CD4-positive, alpha-beta T cell treated with Interleukin-4 for 4 hours (primary cell): ENCODE measurements around the gene GJD2.

ENCODE experiments used
- DNase-seq: peaks from one replicate; pipeline ENCODE4 v3.0.0-alpha.2; 2020

Gene GJD2

DNA sequence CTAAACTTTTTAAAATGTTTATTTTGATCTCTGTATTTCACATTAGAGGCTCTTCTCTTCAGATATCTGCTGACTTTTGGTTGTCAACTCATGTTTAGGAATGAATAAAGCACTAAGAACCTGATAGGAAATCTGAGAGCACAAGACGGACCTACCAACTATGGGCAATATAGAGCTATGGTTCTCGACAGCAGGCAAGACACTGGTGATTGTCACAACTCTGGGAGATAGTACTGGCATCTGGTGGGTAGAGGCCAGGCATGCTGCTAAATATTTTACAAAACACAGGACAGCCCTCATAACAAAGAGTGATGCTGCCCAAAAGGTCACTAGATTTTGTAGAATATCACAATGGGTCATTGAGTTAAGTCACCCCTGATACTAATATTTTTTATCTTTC, 17.5 kb upstream of the GJD2 start:
- DNase-seq: no peak

DNA sequence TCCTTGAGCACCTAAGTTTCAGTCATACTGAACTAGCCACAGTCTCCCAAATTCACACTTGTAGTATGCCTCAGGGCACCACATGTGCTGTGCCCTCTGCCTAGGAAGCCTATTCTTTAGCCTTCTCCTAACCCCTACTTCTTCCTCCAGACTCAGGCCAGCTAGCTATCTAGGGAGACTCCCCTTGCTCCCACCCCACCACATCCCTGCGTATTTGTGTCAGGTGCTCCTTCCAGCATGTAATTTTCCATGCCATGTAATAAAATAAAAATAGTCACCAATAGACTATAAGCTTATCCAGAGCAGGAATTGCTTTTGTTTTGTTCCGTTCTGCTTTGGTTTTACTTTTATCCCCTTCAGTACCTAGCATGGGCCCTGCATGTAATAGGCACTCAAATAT, 14.9 kb upstream of the GJD2 start:
- DNase-seq: no peak

DNA sequence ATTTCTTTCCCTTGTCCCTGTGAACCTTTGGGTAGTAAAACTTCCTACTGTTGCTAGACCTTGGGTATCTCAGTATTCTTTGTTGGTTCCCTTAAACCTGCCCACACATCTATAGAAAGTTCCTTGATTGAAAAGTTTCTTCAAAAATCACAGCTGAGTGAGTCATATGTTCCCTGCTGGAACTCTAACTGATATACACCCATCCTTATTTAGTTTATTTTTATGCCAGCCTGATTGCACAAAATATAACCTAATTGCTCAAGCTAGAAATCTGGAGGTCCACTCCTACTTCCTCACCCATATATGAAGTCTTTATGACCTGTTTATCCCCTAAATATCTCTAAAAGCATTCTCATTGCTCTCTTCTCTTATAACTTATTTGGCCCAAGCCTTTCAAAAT, 13.7 kb upstream of the GJD2 start:
- no peak for DNase-seq

DNA sequence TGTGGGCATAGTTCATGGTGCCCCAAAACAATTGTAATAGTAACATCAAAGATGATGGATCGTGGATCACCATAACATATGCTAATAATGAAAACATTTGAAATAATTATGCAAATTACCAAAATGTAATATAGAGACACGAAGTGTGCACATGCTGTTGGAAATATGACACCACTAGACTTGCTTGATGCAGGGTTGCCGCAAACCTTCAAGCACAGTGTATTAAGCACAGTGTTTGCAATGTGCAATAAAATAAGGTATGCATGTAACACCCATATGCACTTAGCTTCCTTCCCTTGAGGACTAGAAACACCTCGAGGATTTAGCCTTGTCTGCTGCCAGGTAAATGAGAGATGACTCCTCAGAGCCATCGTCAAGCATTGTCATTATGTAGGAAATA, 10.9 kb upstream of the GJD2 start:
- DNase-seq: no peak

DNA sequence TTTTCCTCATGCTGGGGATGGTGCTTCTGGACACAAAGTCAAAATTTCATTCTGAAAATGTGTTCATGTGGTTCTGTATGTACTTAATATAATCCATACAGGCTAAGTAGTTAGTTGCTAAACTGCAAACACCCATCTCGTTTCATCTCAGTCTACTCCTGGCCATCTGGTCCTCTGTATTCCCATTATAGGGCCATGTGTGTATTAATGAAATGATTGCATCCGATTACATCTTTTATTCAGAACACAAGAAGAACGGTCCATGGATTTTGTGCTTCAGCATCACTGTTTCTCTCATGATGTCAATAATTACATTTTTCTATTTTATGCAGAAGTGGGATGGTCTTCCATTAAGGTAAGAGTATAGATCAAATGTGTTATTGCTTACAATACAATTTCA, 6.1 kb upstream of the GJD2 start:
- DNase-seq: no peak

DNA sequence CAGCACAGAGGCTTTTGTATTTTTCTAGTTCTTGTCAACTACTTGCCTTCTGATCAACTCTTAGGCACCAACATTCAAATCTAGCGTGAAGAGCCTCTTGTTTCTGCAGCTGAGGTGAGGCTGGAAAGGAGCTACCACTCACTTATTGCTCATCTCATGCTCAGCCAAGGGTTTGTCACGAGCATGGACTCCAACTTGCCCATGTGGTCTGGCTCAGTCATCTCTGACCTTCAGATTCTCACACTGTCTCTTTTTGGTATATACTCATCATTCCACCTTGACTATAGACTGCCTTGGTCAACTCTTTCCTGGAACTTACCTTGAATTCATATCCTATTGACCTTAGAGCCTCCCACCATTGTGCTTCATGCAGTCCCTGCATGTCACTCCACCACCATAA, 5.2 kb upstream of the GJD2 start:
- DNase-seq: no peak

DNA sequence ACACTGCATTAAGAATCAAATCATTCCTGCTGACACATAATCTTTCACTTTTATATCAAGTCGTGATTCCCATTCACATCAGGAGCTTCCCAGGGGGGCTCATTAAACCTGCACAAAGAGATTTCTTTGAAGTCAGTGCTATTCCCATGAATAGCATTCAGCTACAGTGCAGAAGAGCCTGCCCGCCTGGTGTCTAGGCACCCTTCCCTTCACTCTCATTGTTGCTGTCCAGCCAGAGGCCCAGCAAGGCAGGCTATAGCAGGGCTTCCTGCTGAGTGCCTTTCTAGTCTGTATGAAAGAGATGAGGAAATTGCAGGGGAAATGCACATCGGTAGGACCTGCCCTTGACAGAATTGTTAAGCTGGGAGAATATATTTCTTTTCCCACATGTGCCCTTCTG, 4.5 kb upstream of the GJD2 start:
- no peak for DNase-seq

DNA sequence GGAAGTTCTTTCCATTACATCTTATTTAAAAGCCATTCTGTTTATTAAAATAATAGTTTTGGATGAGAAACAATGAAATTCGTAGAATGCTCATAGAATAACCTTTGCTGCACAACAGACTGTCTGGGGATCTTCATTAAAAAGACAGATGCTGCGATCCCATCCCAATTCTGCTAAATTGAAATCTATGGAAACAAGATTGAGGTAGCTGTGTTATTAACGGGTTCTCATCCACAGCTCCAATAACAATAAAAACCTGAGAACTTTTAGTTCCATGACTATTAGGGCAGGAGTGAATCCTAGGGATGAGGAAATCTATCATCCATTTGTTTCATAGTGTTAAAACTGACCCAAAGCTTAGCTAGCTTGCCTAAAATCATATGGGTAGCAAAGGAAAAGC, 2.5 kb upstream of the GJD2 start:
- no peak for DNase-seq

DNA sequence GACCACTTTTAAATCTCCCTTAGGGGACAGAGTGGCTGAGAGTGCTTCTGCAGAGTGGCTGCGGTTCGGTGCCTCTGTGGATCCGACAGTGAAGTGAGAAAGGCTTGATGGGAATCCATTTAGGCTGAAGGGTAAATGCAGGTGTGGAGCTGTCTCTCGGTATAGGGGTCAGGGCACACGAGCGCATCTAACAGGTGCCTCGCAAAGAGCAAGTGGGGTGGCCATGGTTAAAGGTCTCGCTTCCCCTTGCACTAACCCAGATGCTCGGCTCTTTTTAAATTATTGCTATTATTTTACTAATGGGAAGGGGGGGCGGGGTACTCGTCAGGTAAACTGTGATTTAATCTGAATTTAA, 598 bp upstream of the GJD2 start:
- DNase-seq: no peak

DNA sequence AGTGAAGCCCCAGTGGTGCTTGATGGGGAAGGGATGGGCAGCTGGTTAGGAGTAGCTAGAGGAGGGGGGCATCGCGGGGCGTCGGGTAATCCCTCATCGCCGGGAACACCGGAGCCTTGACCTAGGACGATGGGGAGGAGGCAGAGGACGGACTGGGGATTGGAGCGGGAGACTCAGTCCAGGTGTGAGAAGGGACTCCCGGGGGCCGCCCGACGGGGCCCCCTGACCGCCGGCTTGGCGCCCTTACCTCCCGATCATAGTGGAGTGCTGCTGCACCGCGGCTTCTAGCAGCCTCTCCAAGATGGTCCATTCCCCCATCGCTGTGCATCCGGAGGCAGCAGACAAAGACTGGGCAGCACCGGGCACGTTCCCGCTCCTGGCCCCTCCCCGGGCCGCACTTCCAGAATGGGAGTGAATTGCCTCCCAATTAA, 612 bp downstream of the GJD2 start:
- DNase-seq: no peak

DNA sequence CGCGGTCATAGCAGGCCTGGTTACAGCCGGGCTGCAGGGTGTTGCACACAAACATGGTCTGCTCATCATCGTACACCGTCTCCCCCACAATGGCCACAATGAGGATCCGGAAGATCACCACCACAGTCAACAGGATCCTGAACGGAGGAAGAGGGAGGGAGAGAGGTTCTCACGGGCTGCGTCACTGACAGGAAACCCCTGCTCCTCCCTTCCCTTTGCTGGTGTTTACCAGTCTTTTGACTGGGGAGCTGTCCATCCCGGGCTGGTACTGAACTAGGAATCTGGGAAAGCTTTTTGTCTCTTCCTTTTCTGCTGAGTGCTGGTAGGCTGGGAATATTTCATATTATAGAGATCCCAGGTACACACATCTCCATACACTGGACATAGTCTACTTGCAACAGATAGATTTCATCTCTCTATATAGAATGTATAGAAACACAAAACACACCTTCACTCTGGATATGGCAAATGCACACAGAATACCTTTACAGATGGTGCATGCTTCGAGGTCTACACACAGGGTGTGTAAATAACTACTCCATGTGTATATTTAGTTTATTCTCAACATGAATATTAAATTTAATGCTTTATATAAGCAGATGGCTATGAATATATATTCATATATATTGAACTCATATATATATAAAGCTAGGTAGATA, 1.4 kb downstream of the GJD2 start:
- no peak for DNase-seq

DNA sequence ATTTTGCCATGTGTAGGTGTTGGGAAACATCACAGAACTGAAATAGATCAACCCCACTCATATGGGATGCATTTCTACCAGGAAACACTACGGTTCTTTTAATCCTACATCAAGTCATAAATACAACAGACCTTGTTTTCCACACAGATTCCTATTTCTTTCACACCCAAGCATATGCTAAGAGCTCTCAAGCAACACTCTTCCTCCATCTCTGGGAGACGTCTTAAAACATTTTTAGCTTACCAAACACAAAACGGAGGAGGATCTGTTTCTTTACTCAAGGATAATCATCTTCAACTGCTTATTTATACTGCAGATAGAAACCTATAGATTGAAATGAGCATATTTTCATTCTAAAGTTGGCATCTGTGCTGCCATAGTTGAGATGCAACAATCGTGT, 5.1 kb downstream of the GJD2 start:
- no peak for DNase-seq

DNA sequence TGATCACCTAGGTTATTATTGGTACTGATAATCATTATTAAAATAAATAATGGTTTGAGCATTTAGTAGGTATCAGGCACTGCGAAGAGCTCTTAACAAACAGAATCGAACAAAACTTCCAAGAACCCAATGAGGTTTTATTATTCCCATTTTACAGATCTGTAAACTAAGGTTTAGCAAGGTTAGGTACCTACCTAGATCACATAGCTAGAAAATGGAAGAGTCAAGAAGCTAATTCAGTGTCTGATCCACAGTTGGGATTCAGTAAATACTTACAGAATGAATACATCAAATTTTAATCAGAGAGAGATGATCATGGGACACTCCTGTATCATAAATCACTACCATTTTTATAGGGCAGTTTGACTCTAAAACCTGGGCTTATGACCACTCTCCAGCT, 15.5 kb downstream of the GJD2 start:
- DNase-seq: no peak

DNA sequence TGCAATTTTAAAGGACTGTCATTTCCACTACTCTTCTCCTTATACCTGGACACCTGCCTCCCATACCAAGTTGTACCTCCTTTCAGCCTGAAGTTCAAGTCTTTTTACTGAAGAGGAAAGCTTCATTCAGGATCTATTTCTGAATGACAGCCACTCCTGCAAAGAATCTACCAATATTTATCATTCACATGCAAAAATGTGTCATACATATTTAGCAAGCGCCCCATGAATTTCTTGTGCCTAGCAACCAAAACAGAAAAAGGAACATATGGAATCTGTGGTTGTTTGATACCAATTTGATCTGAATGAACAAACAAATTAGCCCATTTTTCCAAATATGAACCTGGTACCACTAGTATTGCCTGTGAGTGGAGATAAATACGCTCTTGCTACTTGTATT, 16.8 kb downstream of the GJD2 start:
- no peak for DNase-seq

DNA sequence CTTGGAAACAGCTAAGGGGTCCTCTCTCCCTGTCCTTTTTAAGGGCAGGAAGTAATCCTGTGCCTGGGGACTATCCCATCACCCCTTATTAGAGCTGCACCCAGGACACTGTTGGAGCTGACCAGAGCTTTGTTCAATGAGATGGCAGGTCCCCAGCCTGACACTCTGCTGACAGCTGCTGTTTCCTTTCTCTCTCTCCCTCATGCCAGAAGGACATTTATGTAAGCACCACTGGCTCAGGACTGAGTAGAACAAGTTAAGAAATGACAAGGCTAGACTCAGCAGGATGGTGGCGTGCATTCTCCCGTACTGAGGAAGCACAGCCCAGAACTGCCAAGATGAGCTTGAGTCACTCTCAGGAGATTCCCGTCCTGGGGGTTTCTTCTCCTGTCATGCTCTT, 17.3 kb downstream of the GJD2 start:
- DNase-seq: no peak

DNA sequence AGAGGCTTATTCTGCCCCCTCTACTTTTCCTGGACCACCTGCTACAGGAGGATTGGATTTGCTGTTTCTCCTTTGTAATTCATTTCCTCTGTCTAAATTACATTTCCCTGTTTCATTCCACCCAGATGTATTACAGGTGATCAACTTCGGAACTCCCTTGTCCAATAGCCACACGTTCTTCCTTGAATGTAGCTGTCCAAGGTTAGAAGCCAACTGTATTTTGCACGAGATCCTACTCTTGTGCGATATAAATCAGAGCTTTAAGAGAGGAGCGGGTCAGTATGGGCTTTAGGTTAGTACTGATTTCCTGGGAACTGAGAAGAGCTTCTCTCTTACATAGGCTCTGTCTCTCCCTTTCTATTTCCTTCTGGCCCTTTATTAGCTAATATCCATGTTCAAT, 20.5 kb downstream of the GJD2 start:
- no peak for DNase-seq

DNA sequence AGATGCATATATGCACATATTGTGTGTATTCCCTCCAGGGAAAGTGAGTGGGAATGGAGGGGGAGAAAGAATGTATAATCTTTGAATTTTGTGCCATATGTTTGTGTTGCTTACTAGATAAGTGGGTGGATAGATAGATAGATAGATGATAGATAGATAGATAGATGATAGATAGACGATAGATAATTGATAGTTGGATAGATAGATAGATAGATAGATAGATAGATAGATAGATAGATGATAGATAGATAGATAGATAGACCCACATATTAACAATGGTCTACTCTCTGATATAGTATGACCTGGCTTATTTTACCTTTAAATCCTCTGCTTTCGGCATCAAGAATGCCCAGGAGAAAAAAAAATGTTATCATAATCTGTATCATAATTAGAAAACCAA, 21.2 kb downstream of the GJD2 start:
- no peak for DNase-seq

DNA sequence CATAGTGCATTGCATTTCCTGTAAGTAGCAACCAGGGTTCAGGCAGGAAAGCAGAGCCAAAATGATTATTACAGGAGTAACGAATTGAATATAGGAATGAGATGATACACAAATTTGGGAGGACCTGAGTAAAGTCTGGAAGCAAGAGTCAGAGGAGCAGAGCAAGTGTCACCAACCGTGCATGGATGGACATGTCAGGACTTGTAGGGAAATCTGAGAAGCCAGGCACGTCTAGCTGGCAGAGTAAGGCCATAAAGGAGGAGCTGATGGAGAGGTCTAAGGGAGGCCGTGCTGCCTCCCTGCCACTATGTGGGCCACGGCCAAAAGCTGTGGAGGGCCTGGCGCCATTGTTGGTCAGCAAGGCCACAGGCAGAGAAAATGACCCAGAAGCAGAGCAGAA, 22.4 kb downstream of the GJD2 start:
- no peak for DNase-seq

DNA sequence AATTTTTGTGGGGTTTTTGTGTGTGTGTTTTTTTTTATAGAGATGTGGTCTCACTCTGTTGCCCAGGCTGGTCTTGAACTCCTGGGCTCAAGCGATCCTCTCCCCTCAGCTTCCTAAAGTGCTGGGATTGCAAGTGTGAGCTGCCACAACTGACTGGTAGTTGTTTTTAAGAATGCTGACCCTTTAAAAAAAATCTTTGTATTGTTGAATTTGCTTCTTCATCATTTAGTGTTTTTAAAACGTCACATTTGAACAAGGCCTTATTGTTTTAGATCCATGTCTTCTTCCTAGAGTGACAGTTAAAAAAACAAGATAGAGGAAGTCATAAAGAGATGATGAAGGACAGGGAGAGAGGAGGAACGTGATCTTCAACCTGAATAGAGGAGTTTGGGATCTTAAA, 24.1 kb downstream of the GJD2 start:
- DNase-seq: no peak

DNA sequence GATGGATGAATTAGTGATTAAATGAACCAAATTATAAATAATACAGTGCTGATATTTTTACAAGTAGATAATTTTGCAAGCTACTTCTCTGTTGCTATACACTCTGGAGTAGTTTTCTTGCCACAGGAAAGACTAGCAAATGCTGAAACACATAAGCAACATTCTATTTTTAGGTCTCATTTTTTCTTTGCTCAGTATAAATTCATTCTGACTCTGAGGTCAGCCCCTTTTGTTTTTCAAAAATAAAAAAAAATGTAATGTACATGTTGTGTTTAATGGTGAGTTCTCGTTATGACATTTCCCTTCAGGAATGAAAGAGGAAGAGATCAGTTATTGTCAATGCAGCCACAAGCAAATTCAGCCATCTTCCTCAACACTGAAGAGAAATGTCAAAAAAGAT, 24.9 kb downstream of the GJD2 start:
- no peak for DNase-seq

DNA sequence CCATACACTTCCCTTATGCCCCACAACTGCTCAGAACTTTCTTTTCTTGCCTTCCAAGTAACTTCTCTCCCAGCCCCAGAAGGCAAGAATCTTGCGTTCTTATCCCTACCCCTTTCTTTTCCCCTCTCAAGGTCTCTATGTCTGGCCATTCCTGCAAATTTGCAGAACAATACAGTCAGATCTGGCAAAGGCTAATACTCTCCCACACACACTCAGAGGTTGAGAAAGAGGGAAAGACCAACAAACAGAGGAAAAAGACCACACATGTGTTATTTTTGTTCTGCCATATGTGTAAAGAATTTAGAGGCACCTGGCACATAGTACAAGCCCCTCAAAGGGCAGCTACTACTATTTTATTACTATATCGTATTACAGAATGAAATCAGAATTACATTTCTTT, 25.7 kb downstream of the GJD2 start:
- DNase-seq: no peak

DNA sequence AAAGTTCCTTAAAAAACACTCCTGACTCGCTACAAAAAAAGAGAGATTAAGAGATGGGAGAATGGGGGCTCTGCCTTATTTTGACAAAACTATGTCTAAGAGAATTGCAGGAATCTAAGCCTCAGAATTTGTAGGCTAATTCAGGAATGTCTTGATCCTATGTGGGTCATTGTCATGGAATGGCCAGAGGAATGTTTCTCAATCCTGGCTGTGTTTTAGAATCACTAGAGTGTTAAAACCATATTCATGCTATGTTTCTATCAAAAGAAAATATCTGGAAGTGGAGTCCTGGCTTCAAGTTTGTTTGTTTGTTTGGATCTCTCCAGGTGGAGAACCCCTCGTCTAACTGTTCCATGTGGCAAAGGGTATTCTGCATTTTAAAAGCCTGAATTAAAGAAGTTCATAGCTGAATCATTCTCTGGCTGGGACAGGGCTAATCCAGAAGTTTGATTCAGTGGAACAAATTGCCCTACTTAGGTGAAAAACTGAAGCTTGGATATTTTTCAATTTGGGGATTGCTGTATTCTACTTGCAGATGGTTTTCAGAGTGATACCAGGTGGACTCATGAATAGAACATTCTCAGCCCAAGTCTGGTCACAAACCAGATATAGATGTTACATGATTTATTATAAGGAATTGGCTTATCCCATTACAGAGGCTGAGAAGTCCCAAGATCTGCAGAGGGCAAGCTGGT, 28.2 kb downstream of the GJD2 start:
- no peak for DNase-seq

DNA sequence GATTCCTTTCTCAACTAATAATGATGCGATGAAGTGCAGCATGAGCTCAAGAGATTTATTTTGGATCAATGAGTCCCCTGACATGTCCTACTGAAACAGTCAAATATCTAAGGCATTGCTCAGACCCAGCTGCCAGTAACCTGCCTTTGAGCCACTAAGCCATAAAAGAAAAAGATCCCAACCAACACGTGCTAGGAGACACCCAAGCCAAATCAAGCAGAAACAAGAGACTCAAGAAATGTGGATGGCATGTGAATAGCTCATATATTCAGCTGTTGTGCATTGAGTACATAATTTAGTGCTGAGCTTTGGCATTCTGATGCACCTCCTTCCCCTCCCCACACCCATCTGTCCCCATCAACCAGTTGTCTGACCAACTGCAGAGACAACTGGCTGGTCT, 29.2 kb downstream of the GJD2 start:
- no peak for DNase-seq

DNA sequence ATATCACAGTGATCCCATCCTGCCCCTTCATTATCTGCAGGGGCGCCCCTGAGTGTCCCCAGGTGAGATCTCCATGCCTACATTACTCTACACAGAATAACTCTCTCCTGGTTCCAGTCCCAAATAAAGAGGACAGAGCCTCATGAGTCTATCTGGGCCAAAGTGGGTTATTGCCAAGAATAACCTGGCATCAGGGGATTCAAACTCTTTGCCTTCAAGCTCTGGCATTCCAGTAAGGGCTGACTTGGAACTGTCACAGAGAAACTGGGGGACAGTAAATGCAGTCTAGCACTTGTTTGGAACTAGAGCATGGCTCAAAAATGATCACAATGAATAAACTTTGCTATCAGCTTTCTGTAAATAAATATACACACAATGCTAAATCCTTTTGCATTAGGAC, 30.3 kb downstream of the GJD2 start:
- no peak for DNase-seq

DNA sequence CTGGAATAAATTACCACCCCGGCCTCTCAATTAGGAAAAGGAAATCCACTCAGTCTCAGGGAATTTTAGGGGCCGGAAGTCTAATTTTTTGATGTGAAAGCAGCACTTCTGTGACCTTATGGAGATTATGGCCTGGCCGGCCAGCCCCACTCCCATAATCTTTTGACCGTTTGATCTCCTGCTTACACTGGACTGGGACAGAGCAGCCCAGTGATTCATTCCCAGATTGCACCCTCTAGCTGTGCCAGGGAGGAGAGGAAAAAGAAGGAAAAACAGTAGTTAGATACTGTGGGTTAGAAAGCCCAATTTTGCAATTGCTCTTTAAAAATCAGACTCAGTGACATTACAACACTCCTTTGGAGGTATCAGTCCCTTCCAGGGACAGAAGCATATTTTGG, 32.4 kb downstream of the GJD2 start:
- no peak for DNase-seq
